ENCODE measurements around the gene PHETA1.

GRCh38 chr12:111361717-111362576 is 6.9 kb downstream of the PHETA1 start:
- no peak for TF ChIP-seq EZH2 (IDR thresholded peaks at IDR 0.05; ENCODE audit: insufficient read depth, poor library complexity, severe bottlenecking)
- no peak for TF ChIP-seq EZH2phosphoT487 (IDR thresholded peaks at IDR 0.05; ENCODE audit: insufficient read depth, low read depth)

Data from GM23248 (cell line).